Heart left ventricle (tissue), 16 donors: ENCODE data around the gene DHX32. TPM values are rescaled to one million over a fixed set of nuclear protein-coding genes. Genes with fewer than 3 reads are reported as not detected.
"Not testable (repeated sequence)": the region's sequence is repeated elsewhere in the genome, so short reads cannot be mapped to it uniquely, and the experiment has no call there.

ENCODE experiments used
- ATAC-seq, 4 donors: fragments of 200-7000 bp; cut with Tn5 transposase; one replicate each; pipeline ENCODE4 v1.9.1; 2020 to 2022; ENCODE audit warnings: moderate library complexity in 4 of 4, mild to moderate bottlenecking in 3 of 4, moderate number of reproducible peaks in 1 of 4
- DNase-seq, 5 donors: peaks; one replicate each; pipeline ENCODE4 v3.0.0-alpha.2; 2020
- H3K27ac ChIP-seq, 12 donors: fragments of 200-600 bp; sonication (generic) in 4 of 12; one replicate each; pipeline versions ENCODE4 v1.5.0 to v1.8.0; 2016 to 2022; ENCODE audit warnings: mild to moderate bottlenecking in 2 of 12
- H3K27me3 ChIP-seq, 9 donors: fragments of 200-600 bp; sonication (generic) in 2 of 9; one replicate each; pipeline versions ENCODE4 v1.5.1 to v1.8.0; 2016 to 2022; ENCODE audit warnings: mild to moderate bottlenecking in 3 of 9
- H3K36me3 ChIP-seq, 9 donors: fragments of 200-600 bp; sonication (generic) in 2 of 9; one replicate each; pipeline versions ENCODE4 v1.5.0 to v1.8.0; 2018 to 2022; ENCODE audit warnings: mild to moderate bottlenecking in 2 of 9
- H3K4me1 ChIP-seq, 12 donors: fragments of 200-600 bp; sonication (generic) in 4 of 12; one replicate each; pipeline versions ENCODE4 v1.5.0 to v1.8.0; 2016 to 2022; ENCODE audit warnings: mild to moderate bottlenecking in 3 of 12
- H3K4me3 ChIP-seq, 12 donors: fragments of 200-600 bp; sonication (generic) in 4 of 12; one replicate each; pipeline versions ENCODE4 v1.5.0 to v1.8.0; 2017 to 2022; ENCODE audit warnings: mild to moderate bottlenecking in 9 of 12, moderate library complexity in 4 of 12
- H3K9me3 ChIP-seq, 12 donors: fragments of 200-600 bp; sonication (generic) in 4 of 12; one replicate each; pipeline versions ENCODE4 v1.5.0 to v1.8.0; 2016 to 2022; ENCODE audit warnings: mild to moderate bottlenecking in 1 of 12
- CTCF ChIP-seq, 12 donors: fragments of 200-600 bp; sonication (generic) in 4 of 12; IDR thresholded peaks; one replicate each; pipeline versions ENCODE4 v1.5.0 to v1.8.0; 2018 to 2022; ENCODE audit warnings: antibody characterized with exemption in 12 of 12, mild to moderate bottlenecking in 5 of 12
- POLR2A ChIP-seq, 2 donors: fragments of 450-650 bp; IDR thresholded peaks; one replicate each; pipeline ENCODE4 v1.6.1; 2017; ENCODE audit warnings: antibody characterized with exemption in 2 of 2, mild to moderate bottlenecking in 2 of 2, moderate library complexity in 2 of 2
- WGBS, 4 donors: extraction: QIAGEN DNeasy Blood & Tissue Kit in 2 of 4; methylation state at CpG; one replicate each; pipeline versions ENCODE4 v1.1.5 to v1.1.7; 2013 to 2018; 5-methylcytosine and 5-hydroxymethylcytosine counted together
- intact Hi-C, 10 donors: fragments of 100-400 bp; cut with DNase I; formaldehyde crosslinking; loops; one replicate each; pipeline versions ENCODE4 v1.11.1 to v1.14.2; 2022
- long read RNA-seq, 3 donors: library from polyadenylated mRNA; unstranded; transcript quantifications; one replicate each; pipeline ENCODE4 v2.0.0, GENCODE V29; 2020 to 2021
- polyA plus RNA-seq, 2 donors: library from polyadenylated mRNA; stranded (reverse); fragments of 200-250 nt; gene quantifications; one replicate each; pipeline ENCODE4 v1.2.3, GENCODE V29; 2013
- total RNA-seq, 9 donors: library from RNA; depleted of rRNA in 2 of 9; stranded (reverse); fragments of >200 nt in 2 of 9; fragmentation: NEBNext Ultra II Directional in 3 of 9; extraction: Animal tissue kit (Norgen Biotek cat#: 25700) in 3 of 9; gene quantifications; one replicate each; pipeline versions ENCODE4 v1.1.0 to v1.2.4, GENCODE V29; 2016 to 2023
- donor health status: ischemic (EF 13 %, LVEDD 7.1; RV severe dilation, severe dysfunction).
- donor health status: healthy with polysubstance abuse.
- donor health status: DM: no; HTN: yes; CAD: no.
- donor health status: DM: no; HTN: no; CAD: no.
- donor health status: ischemic (EF 25% LVEDD 6.9; RV normal size, moderate dysfunction).
- donor health status: ischemic (EF 25% LVEDD 5.7; RV mildly dilated, moderate dysfunction).
- donor health status: healthy.
- donor health status: DM: yes; HTN: yes; CAD: no.
- donor health status: ischemic (EF 35%, LVEDD 5.7; RV mildly dilated, moderate dysfunction).
- donor health status: nonischemic (EF 11% LVEDD 7.7; RV severe dilation, severe dysfunction).
- donor health status: DM: yes; HTN: yes; CAD: no.
- donor health status: PGD.
- donor health status: ischemic (EF 29% LVEDD 5.4; RV normal size, mild dysfunction).
- donor health status: nonischemic (EF 23%, LVEDD 6.1; RV moderate dilation, normal function).

Gene DHX32
- total RNA-seq, result 10 to 100 TPM; 26.7 to 60.7 (median 44.1) TPM
- 10 to 100 TPM; 24.6 to 28.8 TPM for polyA plus RNA-seq
- long read RNA-seq, donor 1, partial matches to known transcripts, result 9 of 84 reads
- long read RNA-seq, donor 1, other reads (novel, unspliced or antisense), result 72 of 84 reads
- long read RNA-seq, donor 2, transcript DHX32-201 (11 exons, 3,070 nt), result major isoform, 12 of 26 reads
- long read RNA-seq, donor 2, partial matches to known transcripts, result 4 of 26 reads
- long read RNA-seq, donor 2, other reads (novel, unspliced or antisense), result 10 of 26 reads
- long read RNA-seq, donor 3, transcript DHX32-201 (11 exons, 3,070 nt), result major isoform, 20 of 118 reads
- long read RNA-seq, donor 3, partial matches to known transcripts, result 8 of 118 reads
- long read RNA-seq, donor 3, other reads (novel, unspliced or antisense), result 89 of 118 reads

GRCh38 chr10:125881192-125881591, at the start of gene DHX32:
Gene DHX32 (minus strand): TSS chr10:125881292. CDS start chr10:125880824, 468 bp downstream.
- DNase-seq (no peak), ATAC-seq (peak; percentile 56 to 83 (median 77))
- H3K27me3 ChIP-seq, result no peaks in the 10 kb centered on the region
- TF ChIP-seq CTCF (IDR thresholded peaks at IDR 0.05), result no peak
- no peak for TF ChIP-seq POLR2A (IDR thresholded peaks at IDR 0.05)
- peak within 1 kb of the TSS in 11 of 12 donors; percentile 2 to 74 (median 53) for H3K27ac ChIP-seq
- H3K4me3 ChIP-seq, result peak within 1 kb of the TSS in 9 of 12 donors; percentile 8 to 36 (median 24)
- H3K36me3 ChIP-seq, result peaks cover 0 to 34% (median 13%) of the 10 kb centered on the region in 9 donors
- WGBS, 4 donors, result 41 to 55% (median 43%) methylated on average over 4 of the region's 4 CpGs
- intact Hi-C loops, result no loop called here
- H3K9me3 ChIP-seq, result peaks cover 0 to 10% (median 7%) of the 10 kb centered on the region in 12 donors
- H3K4me1 ChIP-seq, result peaks cover 0 to 36% (median 4%) of the 10 kb centered on the region in 12 donors

GRCh38 chr10:125929618-125930017, 48.5 kb upstream of the DHX32 start:
- TF ChIP-seq POLR2A (IDR thresholded peaks at IDR 0.05), result no peak
- TF ChIP-seq CTCF (IDR thresholded peaks at IDR 0.05), result no peak
- no peak for ATAC-seq
- H3K36me3 ChIP-seq, result no peaks in the 10 kb centered on the region

GRCh38 chr10:125928928-125929585, 48.0 kb upstream of the DHX32 start:
- Histone ChIP-seq H3K9me3 (peaks cover 0 to 6% (median 0%) of the 10 kb centered on the region in 12 donors), H3K4me1 (peaks cover 0 to 2% (median 0%) of the 10 kb centered on the region in 12 donors), H3K27me3 (no peaks in the 10 kb centered on the region), H3K27ac (no peak overlapping the region), H3K4me3 (no peak overlapping the region), H3K36me3 (no peaks in the 10 kb centered on the region)
- ATAC-seq, result no peak
- intact Hi-C loops, result no loop called here
- no peak for DNase-seq
- TF ChIP-seq CTCF (IDR thresholded peaks at IDR 0.05) (no peak), POLR2A (IDR thresholded peaks at IDR 0.05) (no peak)
- WGBS, 4 donors, result 85 to 87% (median 86%) methylated on average over 7 of the region's 7 CpGs

More at GRCh38 chr10:125929618-125930017, 48.5 kb upstream of the DHX32 start:
- WGBS, 4 donors, result 90 to 93% (median 91%) methylated on average over 4 of the region's 4 CpGs
- H3K9me3 ChIP-seq, result peaks cover 0 to 6% (median 0%) of the 10 kb centered on the region in 12 donors
- H3K27me3 ChIP-seq, result no peaks in the 10 kb centered on the region
- DNase-seq, result no peak
- H3K4me1 ChIP-seq, result peaks cover 0 to 6% (median 0%) of the 10 kb centered on the region in 12 donors
- no peak overlapping the region for H3K4me3 ChIP-seq
- intact Hi-C loops, result loop anchor here in 1 of 10 donors (5.0 kb wide), 1 partner anchor 818 kb away; no protein-coding TSS in a partner anchor
- H3K27ac ChIP-seq, result no peak overlapping the region

- DNase-seq, ATAC-seq, H3K4me3 ChIP-seq, H3K9me3 ChIP-seq, H3K36me3 ChIP-seq, intact Hi-C loops, H3K4me1 ChIP-seq, H3K27ac ChIP-seq, H3K27me3 ChIP-seq: not testable (repeated sequence)
- WGBS, 4 donors, result 83 to 87% (median 86%) methylated on average over 5 of the region's 5 CpGs
These were observed 46.2 kb upstream of the DHX32 start for GRCh38 chr10:125927265-125927664.
